Panc1 (cell line): ENCODE measurements around the gene SARDH. TPM values are rescaled to one million over a fixed set of nuclear protein-coding genes. Genes with fewer than 3 reads are reported as not detected.
A peak's percentile ranks its signal among the peaks of the same experiment; 100 is the strongest.

Experiments
- ATAC-seq: fragments of 200-7000 bp; cut with Tn5 transposase; 2 replicates; pipeline ENCODE4 v1.9.1; 2020; ENCODE audit warnings: mild to moderate bottlenecking, moderate library complexity
- BruUV-seq: library from RNA; stranded (reverse); fragments of 400-500 nt; replicated peaks from 2 replicates; lab custom pipeline; 2021; lab: Mats Ljungman, UMichigan
- CTCF ChIA-PET: fragments of 300-600 bp; sonication (Branson Sonifier 250); formaldehyde crosslinking; loops from one replicate; lab custom pipeline; 2022; ENCODE audit warnings: antibody characterized with exemption; lab: Charles Lee
- POLR2A ChIA-PET: fragments of 300-600 bp; sonication (Branson Sonifier 250); formaldehyde crosslinking; loops from one replicate; lab custom pipeline; 2022; ENCODE audit warnings: antibody characterized with exemption; lab: Charles Lee
- DNase-seq: peaks from one replicate; pipeline ENCODE4 v3.0.0-alpha.2; 2010; ENCODE audit warnings: low read depth, low spot score
- H3K27ac ChIP-seq: 2 replicates; pipeline ENCODE4 v1.5.1; 2011; ENCODE audit warnings: mild to moderate bottlenecking, low read length, inconsistent platforms
- H3K27me3 ChIP-seq: fragments of 200-500 bp; sonication (Bioruptor generic); 2 replicates; pipeline ENCODE4 v1.6.0; 2014; ENCODE audit warnings: low read length, inconsistent platforms; ENCODE audit not compliant: control insufficient read depth, insufficient read depth
- H3K36me3 ChIP-seq: fragments of 200-500 bp; sonication (Bioruptor generic); 2 replicates; pipeline ENCODE4 v1.5.1; 2014; ENCODE audit warnings: inconsistent platforms, mild to moderate bottlenecking, low read length, moderate library complexity; ENCODE audit not compliant: control insufficient read depth, insufficient read depth
- H3K4me1 ChIP-seq: 2 replicates; pipeline ENCODE4 v1.5.1; 2011; ENCODE audit warnings: inconsistent platforms, mild to moderate bottlenecking, low read length, moderate library complexity; ENCODE audit not compliant: control insufficient read depth, insufficient read depth
- H3K4me3 ChIP-seq, 2 experiments: 2 replicates each; pipeline ENCODE4 v1.5.1; 2011 to 2012; ENCODE audit warnings: low read depth in 2 of 2, low read length in 2 of 2, mild to moderate bottlenecking in 2 of 2, inconsistent platforms in 1 of 2, moderate library complexity in 1 of 2
- H3K9me3 ChIP-seq: fragments of 200-500 bp; sonication (Bioruptor generic); 2 replicates; pipeline ENCODE4 v1.5.1; 2014; ENCODE audit warnings: low read depth, mild to moderate bottlenecking, inconsistent platforms, low read length, moderate library complexity; ENCODE audit not compliant: control insufficient read depth, insufficient read depth
- POLR2AphosphoS5 ChIP-seq: IDR thresholded peaks from 2 replicates; pipeline ENCODE4 v1.6.1; 2012; ENCODE audit warnings: mild to moderate bottlenecking, low read depth, low read length, moderate library complexity
- SIN3A ChIP-seq: IDR thresholded peaks from 2 replicates; pipeline ENCODE4 v1.6.1; 2012; ENCODE audit warnings: low read depth, mild to moderate bottlenecking, low read length, moderate library complexity, borderline replicate concordance; ENCODE audit not compliant: insufficient read depth
- TCF7L2 ChIP-seq: IDR thresholded peaks from 2 replicates; pipeline ENCODE4 v1.6.1; 2011; ENCODE audit warnings: mild to moderate bottlenecking, low read depth, low read length, inconsistent platforms
- in situ Hi-C: cut with HindIII; loops from 2 replicates; pipeline ENCODE4 v1.10.0; 2016; ENCODE audit warnings: low sequenced_read_pairs, low pct_unique_long_range_greater_than_20kb
- intact Hi-C: fragments of 100-400 bp; cut with micrococcal nuclease; formaldehyde crosslinking; loops from one replicate; pipeline ENCODE4 v1.10.0; 2022; ENCODE audit not compliant: unreplicated experiment
- total RNA-seq: library from RNA; stranded (reverse); gene quantifications from one replicate; pipeline ENCODE4 v1.2.1, GENCODE V29; 2021; ENCODE audit not compliant: unreplicated experiment
- TF ChIP-seq, protein P1 (sequence below): fragments of 450-650 bp; IDR thresholded peaks from 2 replicates; pipeline ENCODE4 v1.5.1; 2017; ENCODE audit warnings: mild to moderate bottlenecking
- TF ChIP-seq, protein P2 (sequence below), 2 experiments: IDR thresholded peaks; 2 replicates each; pipeline ENCODE4 v1.6.1; 2011 to 2012; ENCODE audit warnings: low read depth in 2 of 2, control low read depth in 1 of 2, low read length in 1 of 2, mild to moderate bottlenecking in 1 of 2, moderate library complexity in 1 of 2; ENCODE audit not compliant: insufficient read depth in 1 of 2

SARDH gene
- total RNA-seq, 1 experiment from 2014 or later = 0.13 TPM

GRCh38 chr9:133715866-133716563 is 22.1 kb downstream of the SARDH start:
- Histone ChIP-seq H3K27me3 (no peaks in the 10 kb centered on the region), H3K4me1 (no peaks in the 10 kb centered on the region; the same call in 1 of the 2 replicates), H3K4me3 (no peak overlapping the region), H3K36me3 (no peaks in the 10 kb centered on the region), H3K27ac (no peak overlapping the region), H3K9me3 (no peaks in the 10 kb centered on the region)
- peak; percentile 23; the same call in 1 of the 2 replicates for ATAC-seq
- intact Hi-C loops = no loop called here
- TF ChIP-seq, protein P1, sequence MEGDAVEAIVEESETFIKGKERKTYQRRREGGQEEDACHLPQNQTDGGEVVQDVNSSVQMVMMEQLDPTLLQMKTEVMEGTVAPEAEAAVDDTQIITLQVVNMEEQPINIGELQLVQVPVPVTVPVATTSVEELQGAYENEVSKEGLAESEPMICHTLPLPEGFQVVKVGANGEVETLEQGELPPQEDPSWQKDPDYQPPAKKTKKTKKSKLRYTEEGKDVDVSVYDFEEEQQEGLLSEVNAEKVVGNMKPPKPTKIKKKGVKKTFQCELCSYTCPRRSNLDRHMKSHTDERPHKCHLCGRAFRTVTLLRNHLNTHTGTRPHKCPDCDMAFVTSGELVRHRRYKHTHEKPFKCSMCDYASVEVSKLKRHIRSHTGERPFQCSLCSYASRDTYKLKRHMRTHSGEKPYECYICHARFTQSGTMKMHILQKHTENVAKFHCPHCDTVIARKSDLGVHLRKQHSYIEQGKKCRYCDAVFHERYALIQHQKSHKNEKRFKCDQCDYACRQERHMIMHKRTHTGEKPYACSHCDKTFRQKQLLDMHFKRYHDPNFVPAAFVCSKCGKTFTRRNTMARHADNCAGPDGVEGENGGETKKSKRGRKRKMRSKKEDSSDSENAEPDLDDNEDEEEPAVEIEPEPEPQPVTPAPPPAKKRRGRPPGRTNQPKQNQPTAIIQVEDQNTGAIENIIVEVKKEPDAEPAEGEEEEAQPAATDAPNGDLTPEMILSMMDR = peak; percentile 68
- TF ChIP-seq SIN3A (no peak), POLR2AphosphoS5 (no peak), TCF7L2 (no peak)
- DNase-seq = no peak
- in situ Hi-C loops = no loop called here
- BruUV-seq = no TSS peak
- POLR2A ChIA-PET = no interaction called here
- CTCF ChIA-PET = no interaction called here

- Histone ChIP-seq H3K9me3 (no peaks in the 10 kb centered on the region), H3K4me1 (no peaks in the 10 kb centered on the region; the same call in 1 of the 2 replicates), H3K27me3 (no peaks in the 10 kb centered on the region), H3K4me3 (no peak overlapping the region), H3K36me3 (no peaks in the 10 kb centered on the region), H3K27ac (no peak overlapping the region)
- ATAC-seq (peak; percentile 31; the same call in 1 of the 2 replicates), DNase-seq (no peak)
- in situ Hi-C loops (no loop called here), intact Hi-C loops (no loop called here)
- CTCF ChIA-PET = no interaction called here
- BruUV-seq = no TSS peak
- POLR2A ChIA-PET = no interaction called here
- TF ChIP-seq TCF7L2 = no peak
- TF ChIP-seq POLR2AphosphoS5 = no peak
- no peak for TF ChIP-seq SIN3A
- TF ChIP-seq, protein P2, sequence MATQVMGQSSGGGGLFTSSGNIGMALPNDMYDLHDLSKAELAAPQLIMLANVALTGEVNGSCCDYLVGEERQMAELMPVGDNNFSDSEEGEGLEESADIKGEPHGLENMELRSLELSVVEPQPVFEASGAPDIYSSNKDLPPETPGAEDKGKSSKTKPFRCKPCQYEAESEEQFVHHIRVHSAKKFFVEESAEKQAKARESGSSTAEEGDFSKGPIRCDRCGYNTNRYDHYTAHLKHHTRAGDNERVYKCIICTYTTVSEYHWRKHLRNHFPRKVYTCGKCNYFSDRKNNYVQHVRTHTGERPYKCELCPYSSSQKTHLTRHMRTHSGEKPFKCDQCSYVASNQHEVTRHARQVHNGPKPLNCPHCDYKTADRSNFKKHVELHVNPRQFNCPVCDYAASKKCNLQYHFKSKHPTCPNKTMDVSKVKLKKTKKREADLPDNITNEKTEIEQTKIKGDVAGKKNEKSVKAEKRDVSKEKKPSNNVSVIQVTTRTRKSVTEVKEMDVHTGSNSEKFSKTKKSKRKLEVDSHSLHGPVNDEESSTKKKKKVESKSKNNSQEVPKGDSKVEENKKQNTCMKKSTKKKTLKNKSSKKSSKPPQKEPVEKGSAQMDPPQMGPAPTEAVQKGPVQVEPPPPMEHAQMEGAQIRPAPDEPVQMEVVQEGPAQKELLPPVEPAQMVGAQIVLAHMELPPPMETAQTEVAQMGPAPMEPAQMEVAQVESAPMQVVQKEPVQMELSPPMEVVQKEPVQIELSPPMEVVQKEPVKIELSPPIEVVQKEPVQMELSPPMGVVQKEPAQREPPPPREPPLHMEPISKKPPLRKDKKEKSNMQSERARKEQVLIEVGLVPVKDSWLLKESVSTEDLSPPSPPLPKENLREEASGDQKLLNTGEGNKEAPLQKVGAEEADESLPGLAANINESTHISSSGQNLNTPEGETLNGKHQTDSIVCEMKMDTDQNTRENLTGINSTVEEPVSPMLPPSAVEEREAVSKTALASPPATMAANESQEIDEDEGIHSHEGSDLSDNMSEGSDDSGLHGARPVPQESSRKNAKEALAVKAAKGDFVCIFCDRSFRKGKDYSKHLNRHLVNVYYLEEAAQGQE (IDR thresholded peaks at IDR 0.05; ENCODE audit: insufficient read depth in 1 of 2, low read depth in 2 of 2, low read length in 1 of 2) = no peak
- TF ChIP-seq, protein P1 = no peak
Measured at GRCh38 chr9:133715295-133715865, 22.8 kb downstream of the SARDH start.
